ENCODE measurements around the gene RACK1. TPM values are rescaled to one million over a fixed set of nuclear protein-coding genes. Genes with fewer than 3 reads are reported as not detected.
"Not testable (repeated sequence)": the region's sequence is repeated elsewhere in the genome, so short reads cannot be mapped to it uniquely, and the experiment has no call there.

Gene RACK1
- total RNA-seq, 1 donor from 2014 or later = 2,816 TPM

GRCh38 chr5:181271081-181271480 lies 27.4 kb upstream of the RACK1 start:
- H3K9me3 ChIP-seq (ENCODE audit: low read depth) = no peaks in the 10 kb centered on the region
- no peaks in the 10 kb centered on the region for H3K4me1 ChIP-seq
- no peak overlapping the region for H3K4me3 Mint-ChIP-seq
- no peak overlapping the region for H2AFZ ChIP-seq (replicated peaks)
- H3K9ac ChIP-seq = no peak overlapping the region
- no peak for DNase-seq (ENCODE audit: low spot score)
- no peaks in the 10 kb centered on the region for H4K20me1 ChIP-seq (ENCODE audit: low read depth)
- H3K27me3 ChIP-seq = no peaks in the 10 kb centered on the region
- no peak overlapping the region for H3K27ac ChIP-seq
- no peaks in the 10 kb centered on the region for H3K36me3 ChIP-seq
- H3K27ac Mint-ChIP-seq = no peak overlapping the region
- H3K79me2 ChIP-seq (ENCODE audit: low read depth) = no peaks in the 10 kb centered on the region
- peaks cover 2% of the 10 kb centered on the region for H3K27me3 Mint-ChIP-seq (ENCODE audit: insufficient read depth, low read depth)
- H3K9me3 Mint-ChIP-seq = no peaks in the 10 kb centered on the region
- H3K4me1 Mint-ChIP-seq = peaks cover 24% of the 10 kb centered on the region
- peaks cover 35% of the 10 kb centered on the region for H3F3A ChIP-seq (ENCODE audit: low read depth)
- TF ChIP-seq EZH2 (IDR thresholded peaks at IDR 0.05) (no peak), EZH2phosphoT487 (IDR thresholded peaks at IDR 0.05) (no peak)
- TF ChIP-seq, protein P1, sequence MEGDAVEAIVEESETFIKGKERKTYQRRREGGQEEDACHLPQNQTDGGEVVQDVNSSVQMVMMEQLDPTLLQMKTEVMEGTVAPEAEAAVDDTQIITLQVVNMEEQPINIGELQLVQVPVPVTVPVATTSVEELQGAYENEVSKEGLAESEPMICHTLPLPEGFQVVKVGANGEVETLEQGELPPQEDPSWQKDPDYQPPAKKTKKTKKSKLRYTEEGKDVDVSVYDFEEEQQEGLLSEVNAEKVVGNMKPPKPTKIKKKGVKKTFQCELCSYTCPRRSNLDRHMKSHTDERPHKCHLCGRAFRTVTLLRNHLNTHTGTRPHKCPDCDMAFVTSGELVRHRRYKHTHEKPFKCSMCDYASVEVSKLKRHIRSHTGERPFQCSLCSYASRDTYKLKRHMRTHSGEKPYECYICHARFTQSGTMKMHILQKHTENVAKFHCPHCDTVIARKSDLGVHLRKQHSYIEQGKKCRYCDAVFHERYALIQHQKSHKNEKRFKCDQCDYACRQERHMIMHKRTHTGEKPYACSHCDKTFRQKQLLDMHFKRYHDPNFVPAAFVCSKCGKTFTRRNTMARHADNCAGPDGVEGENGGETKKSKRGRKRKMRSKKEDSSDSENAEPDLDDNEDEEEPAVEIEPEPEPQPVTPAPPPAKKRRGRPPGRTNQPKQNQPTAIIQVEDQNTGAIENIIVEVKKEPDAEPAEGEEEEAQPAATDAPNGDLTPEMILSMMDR (IDR thresholded peaks at IDR 0.05) = no peak
- peaks cover 1% of the 10 kb centered on the region for H3K36me3 Mint-ChIP-seq
- H3K4me3 ChIP-seq = no peak overlapping the region
- no peak overlapping the region for H3K4me2 ChIP-seq

GRCh38 chr5:181267907-181268306 lies 24.2 kb upstream of the RACK1 start:
- H3K4me2 ChIP-seq; H2AFZ ChIP-seq (replicated peaks); H3K27ac Mint-ChIP-seq: not testable (repeated sequence)

GRCh38 chr5:181267291-181267904 lies 23.7 kb upstream of the RACK1 start:
- not testable (repeated sequence) for H3K4me3 Mint-ChIP-seq; DNase-seq (ENCODE audit: low spot score)
- peaks cover 38% of the 10 kb centered on the region for H3K4me1 Mint-ChIP-seq

More at GRCh38 chr5:181267907-181268306, 24.2 kb upstream of the RACK1 start:
- not testable (repeated sequence) for H3K27ac ChIP-seq; H3K27me3 ChIP-seq; H3K79me2 ChIP-seq (ENCODE audit: low read depth); H3K9me3 ChIP-seq (ENCODE audit: low read depth); H3K4me3 ChIP-seq; H3K4me3 Mint-ChIP-seq; H3K4me1 ChIP-seq; DNase-seq (ENCODE audit: low spot score); H4K20me1 ChIP-seq (ENCODE audit: low read depth); H3K9ac ChIP-seq; H3K9me3 Mint-ChIP-seq; H3K27me3 Mint-ChIP-seq (ENCODE audit: insufficient read depth, low read depth); H3K36me3 ChIP-seq
- Mint-ChIP-seq H3K4me1 (peaks cover 38% of the 10 kb centered on the region), H3K36me3 (peaks cover 13% of the 10 kb centered on the region)
- peaks cover 22% of the 10 kb centered on the region for H3F3A ChIP-seq (ENCODE audit: low read depth)

DNA sequence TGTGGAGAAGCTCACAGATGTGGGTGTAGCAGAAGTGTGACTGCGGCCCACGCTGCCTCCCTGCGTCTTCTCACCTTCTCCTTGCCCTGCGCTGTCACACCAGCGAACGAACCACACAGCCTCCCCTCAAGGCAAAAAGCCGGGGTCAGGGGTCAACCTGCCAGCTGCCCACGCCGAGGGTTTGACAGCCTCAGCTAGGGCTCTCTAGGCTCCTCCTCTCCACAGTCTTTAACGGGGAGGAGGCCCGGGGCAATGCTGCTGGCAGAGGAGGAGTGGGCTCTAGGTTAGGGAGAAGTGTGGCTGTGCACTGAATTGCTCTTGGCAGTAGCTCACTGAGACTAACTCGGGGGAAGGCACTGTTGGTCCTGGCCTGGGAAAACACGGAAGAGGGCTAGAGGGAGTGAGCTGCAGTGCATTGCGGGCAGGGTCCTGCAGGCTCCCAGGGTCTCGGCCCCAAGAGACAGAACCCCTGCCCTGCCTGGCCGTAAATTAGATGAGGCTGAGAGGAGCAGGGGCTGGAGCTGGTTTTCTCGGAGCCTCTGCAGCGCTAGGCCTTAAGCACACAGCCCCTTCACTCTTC lies 21.5 kb upstream of the RACK1 start:
- Mint-ChIP-seq H3K4me1 (peaks cover 45% of the 10 kb centered on the region), H3K9me3 (no peaks in the 10 kb centered on the region), H3K4me3 (peak overlapping the region; percentile 76), H3K36me3 (peaks cover 13% of the 10 kb centered on the region), H3K27ac (no peak overlapping the region), H3K27me3 (ENCODE audit: insufficient read depth, low read depth) (peaks cover 6% of the 10 kb centered on the region)
- Histone ChIP-seq H3K36me3 (no peaks in the 10 kb centered on the region), H3K9me3 (ENCODE audit: low read depth) (no peaks in the 10 kb centered on the region), H3K4me3 (no peak overlapping the region), H2AFZ (replicated peaks) (no peak overlapping the region), H3K4me1 (peaks cover under 1% of the 10 kb centered on the region), H3K27ac (no peak overlapping the region), H3F3A (ENCODE audit: low read depth) (peaks cover 32% of the 10 kb centered on the region), H3K79me2 (ENCODE audit: low read depth) (peaks cover 28% of the 10 kb centered on the region), H3K27me3 (no peaks in the 10 kb centered on the region), H3K9ac (no peak overlapping the region), H4K20me1 (ENCODE audit: low read depth) (peaks cover 15% of the 10 kb centered on the region), H3K4me2 (no peak overlapping the region)
- TF ChIP-seq, protein P1 (IDR thresholded peaks at IDR 0.05) = no peak
- TF ChIP-seq EZH2phosphoT487 (IDR thresholded peaks at IDR 0.05) = no peak
- TF ChIP-seq EZH2 (IDR thresholded peaks at IDR 0.05) = no peak
- peak; percentile 49 for DNase-seq (ENCODE audit: low spot score)

More at GRCh38 chr5:181267291-181267904, 23.7 kb upstream of the RACK1 start:
- H3K4me1 ChIP-seq; H3K4me2 ChIP-seq; H3K9ac ChIP-seq; H3K9me3 Mint-ChIP-seq; H3K27me3 Mint-ChIP-seq (ENCODE audit: insufficient read depth, low read depth); H2AFZ ChIP-seq (replicated peaks); H3K27me3 ChIP-seq; H3K9me3 ChIP-seq (ENCODE audit: low read depth); H3K36me3 ChIP-seq; H3K4me3 ChIP-seq; H3K27ac ChIP-seq; H4K20me1 ChIP-seq (ENCODE audit: low read depth): not testable (repeated sequence)
- H3K27ac Mint-ChIP-seq = peak overlapping the region; percentile 54
- Histone ChIP-seq H3F3A (ENCODE audit: low read depth) (peaks cover 17% of the 10 kb centered on the region), H3K79me2 (ENCODE audit: low read depth) (peaks cover 14% of the 10 kb centered on the region)
- peaks cover 13% of the 10 kb centered on the region for H3K36me3 Mint-ChIP-seq
- TF ChIP-seq, protein P1 (IDR thresholded peaks at IDR 0.05) = peak; percentile 12

All from neural progenitor cell (in vitro differentiated cells).